GM12875 (cell line): ENCODE data around the gene KIFAP3.
"Not testable (repeated sequence)": the region's sequence is repeated elsewhere in the genome, so short reads cannot be mapped to it uniquely, and the experiment has no call there.

Experiments
- H3K4me3 ChIP-seq: one replicate; pipeline ENCODE4 v1.5.1; 2011; ENCODE audit warnings: low read depth, low read length, control low read depth
- TF ChIP-seq, protein P1 (sequence below): IDR thresholded peaks from 2 replicates; pipeline ENCODE4 v1.5.1; 2011; ENCODE audit warnings: low read depth, mild to moderate bottlenecking, control low read depth, inconsistent platforms, low read length, moderate library complexity, borderline replicate concordance; ENCODE audit not compliant: insufficient read depth

Gene KIFAP3

DNA sequence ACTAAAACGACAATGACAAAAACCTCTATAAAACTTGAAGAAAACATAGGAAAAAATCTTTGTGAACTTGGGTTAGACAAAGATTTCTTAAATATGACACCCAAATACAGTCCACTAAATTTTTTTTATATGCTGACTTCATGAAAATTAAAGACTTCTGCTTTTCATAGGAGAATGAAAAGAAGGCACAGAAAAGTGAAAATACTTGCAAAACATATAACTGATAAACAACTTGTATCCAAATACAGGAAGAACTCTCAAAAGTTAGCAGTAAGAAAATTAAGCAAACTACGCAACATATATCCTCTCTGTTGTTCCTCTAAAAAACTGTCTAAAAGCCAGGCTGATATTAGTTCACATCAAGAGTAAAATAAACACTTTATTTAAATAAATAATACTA lies 53.6 kb downstream of the KIFAP3 start:
- H3K4me3 ChIP-seq, result no peak overlapping the region
- TF ChIP-seq, protein P1, sequence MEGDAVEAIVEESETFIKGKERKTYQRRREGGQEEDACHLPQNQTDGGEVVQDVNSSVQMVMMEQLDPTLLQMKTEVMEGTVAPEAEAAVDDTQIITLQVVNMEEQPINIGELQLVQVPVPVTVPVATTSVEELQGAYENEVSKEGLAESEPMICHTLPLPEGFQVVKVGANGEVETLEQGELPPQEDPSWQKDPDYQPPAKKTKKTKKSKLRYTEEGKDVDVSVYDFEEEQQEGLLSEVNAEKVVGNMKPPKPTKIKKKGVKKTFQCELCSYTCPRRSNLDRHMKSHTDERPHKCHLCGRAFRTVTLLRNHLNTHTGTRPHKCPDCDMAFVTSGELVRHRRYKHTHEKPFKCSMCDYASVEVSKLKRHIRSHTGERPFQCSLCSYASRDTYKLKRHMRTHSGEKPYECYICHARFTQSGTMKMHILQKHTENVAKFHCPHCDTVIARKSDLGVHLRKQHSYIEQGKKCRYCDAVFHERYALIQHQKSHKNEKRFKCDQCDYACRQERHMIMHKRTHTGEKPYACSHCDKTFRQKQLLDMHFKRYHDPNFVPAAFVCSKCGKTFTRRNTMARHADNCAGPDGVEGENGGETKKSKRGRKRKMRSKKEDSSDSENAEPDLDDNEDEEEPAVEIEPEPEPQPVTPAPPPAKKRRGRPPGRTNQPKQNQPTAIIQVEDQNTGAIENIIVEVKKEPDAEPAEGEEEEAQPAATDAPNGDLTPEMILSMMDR, result no peak

- TF ChIP-seq, protein P1, result no peak
- H3K4me3 ChIP-seq, result no peak overlapping the region
Measured at GRCh38 chr1:170017478-170017877, 57.0 kb downstream of the KIFAP3 start.

GRCh38 chr1:170012920-170013319 lies 61.6 kb downstream of the KIFAP3 start:
- TF ChIP-seq, protein P1, result no peak
- H3K4me3 ChIP-seq, result no peak overlapping the region

- no peak overlapping the region for H3K4me3 ChIP-seq
- TF ChIP-seq, protein P1, result 0 out of 2 replicates have a peak, but pooled peaks have one; percentile 8
Measured at GRCh38 chr1:170010443-170010842, 64.1 kb downstream of the KIFAP3 start.

- no peak overlapping the region for H3K4me3 ChIP-seq
- TF ChIP-seq, protein P1, result no peak
Measured at GRCh38 chr1:170009551-170009950, 64.9 kb downstream of the KIFAP3 start.

DNA sequence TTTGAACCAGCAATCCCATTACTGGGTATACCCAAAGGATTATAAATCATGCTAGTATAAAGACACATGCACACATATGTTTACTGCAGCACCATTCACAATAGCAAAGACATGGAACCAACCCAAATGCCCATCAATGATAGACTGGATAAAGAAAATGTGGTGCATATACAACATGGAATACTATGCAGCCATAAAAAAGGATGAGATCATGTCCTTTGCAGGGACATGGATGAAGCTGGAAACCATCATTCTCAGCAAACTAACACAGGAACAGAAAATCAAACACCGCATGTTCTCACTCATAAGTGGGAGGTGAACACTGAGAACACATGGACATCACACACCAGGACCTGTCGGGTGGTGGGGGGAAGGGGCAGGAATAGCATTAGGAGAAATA lies 65.8 kb downstream of the KIFAP3 start:
- H3K4me3 ChIP-seq, result not testable (repeated sequence)

GRCh38 chr1:170003270-170003835 lies 71.1 kb downstream of the KIFAP3 start:
- H3K4me3 ChIP-seq, result not testable (repeated sequence)

- TF ChIP-seq, protein P1, result no peak
- H3K4me3 ChIP-seq, result no peak overlapping the region
Measured at GRCh38 chr1:170001266-170001665, 73.2 kb downstream of the KIFAP3 start.
